MM.1S (cell line): Measurements from ENCODE around the gene PKHD1.

Experiments
- EZH2 ChIP-seq: fragments of 300-600 bp; sonication (generic); optimal IDR thresholded peaks from 2 replicates; pipeline ENCODE3; 2017; ENCODE audit warnings: low read depth, mild to moderate bottlenecking, antibody characterized with exemption, low read length, mixed read lengths
- TF ChIP-seq, protein P1 (sequence below): fragments of 300-600 bp; sonication (generic); IDR thresholded peaks from 2 replicates; pipeline ENCODE4 v1.5.1; 2016; ENCODE audit warnings: antibody characterized with exemption, low read length, mixed read lengths

DNA sequence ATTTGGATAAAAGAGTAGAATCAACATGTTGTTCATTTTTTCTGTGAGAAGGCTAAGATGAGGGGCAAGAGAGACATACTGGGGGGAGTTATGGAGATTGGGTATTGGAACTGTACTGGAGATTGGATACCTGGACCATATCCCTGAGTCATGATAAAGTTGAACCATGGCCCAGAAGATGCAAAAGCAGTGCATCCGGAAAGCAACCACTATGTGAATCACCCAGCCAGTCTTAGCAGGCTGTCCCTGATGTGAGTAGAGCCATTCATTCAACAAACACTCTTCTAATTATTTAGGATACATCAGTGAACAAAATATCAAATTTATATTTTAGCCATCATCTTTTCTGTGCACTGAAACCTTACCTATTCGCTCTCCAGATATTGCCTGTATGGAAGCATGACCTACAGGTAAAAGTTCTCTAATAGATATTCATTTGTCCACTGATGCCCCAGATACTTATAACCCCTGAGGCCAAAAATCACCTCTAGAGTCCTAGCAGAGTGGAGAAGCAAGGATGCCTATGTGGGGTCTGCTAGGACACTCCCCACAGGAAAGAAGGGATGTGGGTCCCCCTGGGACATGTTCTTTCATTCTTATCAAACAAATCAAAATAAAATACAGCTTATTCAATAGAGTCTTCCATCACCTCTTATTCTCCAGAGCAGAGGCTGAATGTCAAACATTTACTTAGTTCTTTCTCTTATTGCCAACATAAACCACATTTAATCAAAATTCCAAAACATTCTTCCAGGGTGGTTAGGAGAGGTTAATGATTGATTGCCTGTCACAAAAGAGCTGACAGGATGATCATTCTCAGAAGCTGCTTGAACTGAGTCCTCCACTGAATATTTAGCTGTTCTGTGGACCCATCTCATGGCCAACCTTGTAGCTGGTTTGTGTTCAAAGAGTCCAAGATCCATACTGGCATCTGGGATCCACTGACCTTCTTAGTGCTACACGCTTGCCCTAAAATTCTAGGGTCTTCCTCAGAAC, 37.0 kb upstream of the PKHD1 start:
- TF ChIP-seq, protein P1, sequence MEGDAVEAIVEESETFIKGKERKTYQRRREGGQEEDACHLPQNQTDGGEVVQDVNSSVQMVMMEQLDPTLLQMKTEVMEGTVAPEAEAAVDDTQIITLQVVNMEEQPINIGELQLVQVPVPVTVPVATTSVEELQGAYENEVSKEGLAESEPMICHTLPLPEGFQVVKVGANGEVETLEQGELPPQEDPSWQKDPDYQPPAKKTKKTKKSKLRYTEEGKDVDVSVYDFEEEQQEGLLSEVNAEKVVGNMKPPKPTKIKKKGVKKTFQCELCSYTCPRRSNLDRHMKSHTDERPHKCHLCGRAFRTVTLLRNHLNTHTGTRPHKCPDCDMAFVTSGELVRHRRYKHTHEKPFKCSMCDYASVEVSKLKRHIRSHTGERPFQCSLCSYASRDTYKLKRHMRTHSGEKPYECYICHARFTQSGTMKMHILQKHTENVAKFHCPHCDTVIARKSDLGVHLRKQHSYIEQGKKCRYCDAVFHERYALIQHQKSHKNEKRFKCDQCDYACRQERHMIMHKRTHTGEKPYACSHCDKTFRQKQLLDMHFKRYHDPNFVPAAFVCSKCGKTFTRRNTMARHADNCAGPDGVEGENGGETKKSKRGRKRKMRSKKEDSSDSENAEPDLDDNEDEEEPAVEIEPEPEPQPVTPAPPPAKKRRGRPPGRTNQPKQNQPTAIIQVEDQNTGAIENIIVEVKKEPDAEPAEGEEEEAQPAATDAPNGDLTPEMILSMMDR = no peak
- TF ChIP-seq EZH2 = no peak
